ENCODE data around the gene SPATA3. TPM values are rescaled to one million over a fixed set of nuclear protein-coding genes. Genes with fewer than 3 reads are reported as not detected.

SPATA3 gene
- total and polyA plus RNA-seq, 4 donors, result not detected

DNA sequence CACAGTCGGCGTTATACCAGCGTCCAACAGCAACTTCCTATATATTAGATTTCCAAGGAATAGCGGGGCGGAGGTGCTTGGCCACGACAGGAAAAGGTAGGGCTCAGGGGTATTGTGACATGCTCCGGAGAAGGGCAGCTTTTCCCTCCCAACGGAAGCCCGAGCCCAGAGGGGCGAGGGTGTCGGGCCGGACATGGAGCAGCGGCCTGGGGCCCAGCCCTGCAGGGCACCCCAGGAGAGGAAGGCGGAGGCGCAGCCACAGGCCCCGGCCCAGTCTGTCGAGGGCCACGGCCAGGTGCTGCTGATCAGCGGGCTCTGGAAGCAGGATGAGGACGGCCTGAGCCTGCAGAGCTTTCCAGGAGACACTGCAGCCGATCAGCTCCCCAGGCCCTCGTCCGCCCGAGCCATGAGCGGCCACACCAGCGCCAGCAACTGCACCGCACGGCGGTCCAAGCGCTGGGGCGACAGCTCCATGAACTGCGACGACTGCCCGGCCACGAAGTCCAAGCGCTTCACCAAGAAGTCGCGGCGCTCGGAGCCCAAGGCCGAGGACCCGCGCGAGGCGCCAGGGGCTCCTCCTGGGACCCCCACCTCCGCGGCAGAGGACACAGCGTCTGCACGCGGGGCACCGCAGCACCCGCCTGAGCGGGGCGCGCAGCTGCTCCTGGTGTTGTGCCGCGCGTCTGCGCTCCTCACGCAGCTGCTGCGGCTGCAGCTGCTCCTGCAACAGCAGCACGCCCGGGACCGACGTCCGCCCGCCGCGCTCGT is 5.6 kb upstream of the SPATA3 start:
- no peak overlapping the region for H3K4me3 ChIP-seq (ENCODE audit: low read depth in 1 of 3, low read length in 3 of 3)
- DNase-seq (ENCODE audit: low spot score), result no peak
- H3K27ac ChIP-seq (ENCODE audit: low read depth in 1 of 2, low read length in 2 of 2), result no peak overlapping the region
- no peaks in the 10 kb centered on the region for H3K36me3 ChIP-seq (ENCODE audit: control insufficient read depth in 4 of 4, insufficient read depth in 3 of 4, low read depth in 1 of 4, low read length in 3 of 4)
- WGBS, result 59% methylated on average over 70 of the region's 70 CpGs
- peaks cover 0 to 5% (median 2%) of the 10 kb centered on the region in 4 donors for H3K4me1 ChIP-seq (ENCODE audit: control insufficient read depth in 4 of 4, insufficient read depth in 4 of 4, low read length in 3 of 4)
- H3K27me3 ChIP-seq (ENCODE audit: control insufficient read depth in 4 of 4, insufficient read depth in 4 of 4, low read length in 3 of 4), result peaks cover 0 to 4% (median 0%) of the 10 kb centered on the region in 4 donors
- TF ChIP-seq FOXA2 (IDR thresholded peaks at IDR 0.05) (no peak), RAD21 (IDR thresholded peaks at IDR 0.05) (no peak), EGR1 (IDR thresholded peaks at IDR 0.05; ENCODE audit: low read depth in 2 of 2) (no peak), YY1 (IDR thresholded peaks at IDR 0.05) (no peak), NR2F2 (IDR thresholded peaks at IDR 0.05) (no peak)
- TF ChIP-seq, protein P1, sequence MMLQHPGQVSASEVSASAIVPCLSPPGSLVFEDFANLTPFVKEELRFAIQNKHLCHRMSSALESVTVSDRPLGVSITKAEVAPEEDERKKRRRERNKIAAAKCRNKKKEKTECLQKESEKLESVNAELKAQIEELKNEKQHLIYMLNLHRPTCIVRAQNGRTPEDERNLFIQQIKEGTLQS (IDR thresholded peaks at IDR 0.05), result no peak
- TF ChIP-seq, protein P2, sequence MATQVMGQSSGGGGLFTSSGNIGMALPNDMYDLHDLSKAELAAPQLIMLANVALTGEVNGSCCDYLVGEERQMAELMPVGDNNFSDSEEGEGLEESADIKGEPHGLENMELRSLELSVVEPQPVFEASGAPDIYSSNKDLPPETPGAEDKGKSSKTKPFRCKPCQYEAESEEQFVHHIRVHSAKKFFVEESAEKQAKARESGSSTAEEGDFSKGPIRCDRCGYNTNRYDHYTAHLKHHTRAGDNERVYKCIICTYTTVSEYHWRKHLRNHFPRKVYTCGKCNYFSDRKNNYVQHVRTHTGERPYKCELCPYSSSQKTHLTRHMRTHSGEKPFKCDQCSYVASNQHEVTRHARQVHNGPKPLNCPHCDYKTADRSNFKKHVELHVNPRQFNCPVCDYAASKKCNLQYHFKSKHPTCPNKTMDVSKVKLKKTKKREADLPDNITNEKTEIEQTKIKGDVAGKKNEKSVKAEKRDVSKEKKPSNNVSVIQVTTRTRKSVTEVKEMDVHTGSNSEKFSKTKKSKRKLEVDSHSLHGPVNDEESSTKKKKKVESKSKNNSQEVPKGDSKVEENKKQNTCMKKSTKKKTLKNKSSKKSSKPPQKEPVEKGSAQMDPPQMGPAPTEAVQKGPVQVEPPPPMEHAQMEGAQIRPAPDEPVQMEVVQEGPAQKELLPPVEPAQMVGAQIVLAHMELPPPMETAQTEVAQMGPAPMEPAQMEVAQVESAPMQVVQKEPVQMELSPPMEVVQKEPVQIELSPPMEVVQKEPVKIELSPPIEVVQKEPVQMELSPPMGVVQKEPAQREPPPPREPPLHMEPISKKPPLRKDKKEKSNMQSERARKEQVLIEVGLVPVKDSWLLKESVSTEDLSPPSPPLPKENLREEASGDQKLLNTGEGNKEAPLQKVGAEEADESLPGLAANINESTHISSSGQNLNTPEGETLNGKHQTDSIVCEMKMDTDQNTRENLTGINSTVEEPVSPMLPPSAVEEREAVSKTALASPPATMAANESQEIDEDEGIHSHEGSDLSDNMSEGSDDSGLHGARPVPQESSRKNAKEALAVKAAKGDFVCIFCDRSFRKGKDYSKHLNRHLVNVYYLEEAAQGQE (IDR thresholded peaks at IDR 0.05), result no peak
- TF ChIP-seq, protein P3, sequence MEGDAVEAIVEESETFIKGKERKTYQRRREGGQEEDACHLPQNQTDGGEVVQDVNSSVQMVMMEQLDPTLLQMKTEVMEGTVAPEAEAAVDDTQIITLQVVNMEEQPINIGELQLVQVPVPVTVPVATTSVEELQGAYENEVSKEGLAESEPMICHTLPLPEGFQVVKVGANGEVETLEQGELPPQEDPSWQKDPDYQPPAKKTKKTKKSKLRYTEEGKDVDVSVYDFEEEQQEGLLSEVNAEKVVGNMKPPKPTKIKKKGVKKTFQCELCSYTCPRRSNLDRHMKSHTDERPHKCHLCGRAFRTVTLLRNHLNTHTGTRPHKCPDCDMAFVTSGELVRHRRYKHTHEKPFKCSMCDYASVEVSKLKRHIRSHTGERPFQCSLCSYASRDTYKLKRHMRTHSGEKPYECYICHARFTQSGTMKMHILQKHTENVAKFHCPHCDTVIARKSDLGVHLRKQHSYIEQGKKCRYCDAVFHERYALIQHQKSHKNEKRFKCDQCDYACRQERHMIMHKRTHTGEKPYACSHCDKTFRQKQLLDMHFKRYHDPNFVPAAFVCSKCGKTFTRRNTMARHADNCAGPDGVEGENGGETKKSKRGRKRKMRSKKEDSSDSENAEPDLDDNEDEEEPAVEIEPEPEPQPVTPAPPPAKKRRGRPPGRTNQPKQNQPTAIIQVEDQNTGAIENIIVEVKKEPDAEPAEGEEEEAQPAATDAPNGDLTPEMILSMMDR (IDR thresholded peaks at IDR 0.05; ENCODE audit: low read depth, low read length, missing input control), result no peak
- no peak overlapping the region for H3K9ac ChIP-seq (ENCODE audit: low read depth in 1 of 2, low read length in 2 of 2)
- H3K9me3 ChIP-seq (ENCODE audit: control insufficient read depth in 4 of 4, low read length in 3 of 4), result no peaks in the 10 kb centered on the region

DNA sequence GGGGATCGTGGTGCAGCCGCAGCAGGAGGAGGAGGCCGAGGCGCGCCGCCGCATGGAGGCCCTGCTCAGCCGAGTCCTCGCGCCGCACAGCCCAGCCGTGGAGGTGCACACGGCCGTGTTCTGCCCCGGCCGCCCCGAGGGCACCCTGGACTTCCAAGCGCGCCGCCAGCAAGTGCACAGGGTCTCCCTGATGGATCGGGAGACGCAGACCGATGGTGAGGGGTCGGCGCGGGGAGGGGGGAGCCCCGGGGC is 5.1 kb upstream of the SPATA3 start:
- Histone ChIP-seq H3K9me3 (ENCODE audit: control insufficient read depth in 4 of 4, low read length in 3 of 4) (no peaks in the 10 kb centered on the region), H3K4me1 (ENCODE audit: control insufficient read depth in 4 of 4, insufficient read depth in 4 of 4, low read length in 3 of 4) (peaks cover 0 to 5% (median 2%) of the 10 kb centered on the region in 4 donors), H3K9ac (ENCODE audit: low read depth in 1 of 2, low read length in 2 of 2) (no peak overlapping the region), H3K4me3 (ENCODE audit: low read depth in 1 of 3, low read length in 3 of 3) (no peak overlapping the region), H3K36me3 (ENCODE audit: control insufficient read depth in 4 of 4, insufficient read depth in 3 of 4, low read depth in 1 of 4, low read length in 3 of 4) (no peaks in the 10 kb centered on the region), H3K27me3 (ENCODE audit: control insufficient read depth in 4 of 4, insufficient read depth in 4 of 4, low read length in 3 of 4) (peaks cover 0 to 4% (median 0%) of the 10 kb centered on the region in 4 donors), H3K27ac (ENCODE audit: low read depth in 1 of 2, low read length in 2 of 2) (no peak overlapping the region)
- TF ChIP-seq, protein P1 (IDR thresholded peaks at IDR 0.05), result no peak
- TF ChIP-seq HNF4A (conservative IDR thresholded peaks at IDR 0.05), result no peak
- no peak for TF ChIP-seq FOXA2 (IDR thresholded peaks at IDR 0.05)
- no peak for TF ChIP-seq YY1 (IDR thresholded peaks at IDR 0.05)
- TF ChIP-seq GABPA (IDR thresholded peaks at IDR 0.05 in 1 of 2, conservative IDR thresholded peaks at IDR 0.05 in 1 of 2), result no peak
- no peak for TF ChIP-seq EGR1 (IDR thresholded peaks at IDR 0.05; ENCODE audit: low read depth in 2 of 2)
- TF ChIP-seq, protein P4, sequence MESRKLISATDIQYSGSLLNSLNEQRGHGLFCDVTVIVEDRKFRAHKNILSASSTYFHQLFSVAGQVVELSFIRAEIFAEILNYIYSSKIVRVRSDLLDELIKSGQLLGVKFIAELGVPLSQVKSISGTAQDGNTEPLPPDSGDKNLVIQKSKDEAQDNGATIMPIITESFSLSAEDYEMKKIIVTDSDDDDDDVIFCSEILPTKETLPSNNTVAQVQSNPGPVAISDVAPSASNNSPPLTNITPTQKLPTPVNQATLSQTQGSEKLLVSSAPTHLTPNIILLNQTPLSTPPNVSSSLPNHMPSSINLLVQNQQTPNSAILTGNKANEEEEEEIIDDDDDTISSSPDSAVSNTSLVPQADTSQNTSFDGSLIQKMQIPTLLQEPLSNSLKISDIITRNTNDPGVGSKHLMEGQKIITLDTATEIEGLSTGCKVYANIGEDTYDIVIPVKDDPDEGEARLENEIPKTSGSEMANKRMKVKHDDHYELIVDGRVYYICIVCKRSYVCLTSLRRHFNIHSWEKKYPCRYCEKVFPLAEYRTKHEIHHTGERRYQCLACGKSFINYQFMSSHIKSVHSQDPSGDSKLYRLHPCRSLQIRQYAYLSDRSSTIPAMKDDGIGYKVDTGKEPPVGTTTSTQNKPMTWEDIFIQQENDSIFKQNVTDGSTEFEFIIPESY (IDR thresholded peaks at IDR 0.05), result no peak
- TF ChIP-seq, protein P2 (IDR thresholded peaks at IDR 0.05), result no peak
- TF ChIP-seq SP1 (IDR thresholded peaks at IDR 0.05), result no peak
- no peak for TF ChIP-seq JUND (IDR thresholded peaks at IDR 0.05)
- TF ChIP-seq RXRA (IDR thresholded peaks at IDR 0.05), result no peak
- 48% methylated on average over 27 of the region's 27 CpGs for WGBS
- no peak for DNase-seq (ENCODE audit: low spot score)

All from liver (tissue), 9 donors.